ENCODE results near the gene ADRA2A. TPM values are rescaled to one million over a fixed set of nuclear protein-coding genes. Genes with fewer than 3 reads are reported as not detected.

The ADRA2A gene
- total RNA-seq, 1 donor from 2014 or later = 3.8 TPM

GRCh38 chr10:111107023-111107422, 30.2 kb downstream of the ADRA2A start:
- ATAC-seq = no peak
- no peak for DNase-seq
- Histone ChIP-seq H3K27me3 (ENCODE audit: low read depth) (no peaks in the 10 kb centered on the region), H3K4me1 (no peaks in the 10 kb centered on the region), H3K36me3 (no peaks in the 10 kb centered on the region), H3K9me3 (no peaks in the 10 kb centered on the region), H3K27ac (no peak overlapping the region), H3K4me3 (no peak overlapping the region)
- TF ChIP-seq, protein P1, sequence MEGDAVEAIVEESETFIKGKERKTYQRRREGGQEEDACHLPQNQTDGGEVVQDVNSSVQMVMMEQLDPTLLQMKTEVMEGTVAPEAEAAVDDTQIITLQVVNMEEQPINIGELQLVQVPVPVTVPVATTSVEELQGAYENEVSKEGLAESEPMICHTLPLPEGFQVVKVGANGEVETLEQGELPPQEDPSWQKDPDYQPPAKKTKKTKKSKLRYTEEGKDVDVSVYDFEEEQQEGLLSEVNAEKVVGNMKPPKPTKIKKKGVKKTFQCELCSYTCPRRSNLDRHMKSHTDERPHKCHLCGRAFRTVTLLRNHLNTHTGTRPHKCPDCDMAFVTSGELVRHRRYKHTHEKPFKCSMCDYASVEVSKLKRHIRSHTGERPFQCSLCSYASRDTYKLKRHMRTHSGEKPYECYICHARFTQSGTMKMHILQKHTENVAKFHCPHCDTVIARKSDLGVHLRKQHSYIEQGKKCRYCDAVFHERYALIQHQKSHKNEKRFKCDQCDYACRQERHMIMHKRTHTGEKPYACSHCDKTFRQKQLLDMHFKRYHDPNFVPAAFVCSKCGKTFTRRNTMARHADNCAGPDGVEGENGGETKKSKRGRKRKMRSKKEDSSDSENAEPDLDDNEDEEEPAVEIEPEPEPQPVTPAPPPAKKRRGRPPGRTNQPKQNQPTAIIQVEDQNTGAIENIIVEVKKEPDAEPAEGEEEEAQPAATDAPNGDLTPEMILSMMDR (IDR thresholded peaks at IDR 0.05) = no peak
- intact Hi-C loops (cut with DNase I) = no loop called here

- H3K4me3 ChIP-seq = no peak overlapping the region
- no peaks in the 10 kb centered on the region for H3K27me3 ChIP-seq (ENCODE audit: low read depth)
- TF ChIP-seq, protein P1 (IDR thresholded peaks at IDR 0.05) = no peak
- ATAC-seq = no peak
- no peak overlapping the region for H3K27ac ChIP-seq
- H3K4me1 ChIP-seq = no peaks in the 10 kb centered on the region
- H3K9me3 ChIP-seq = no peaks in the 10 kb centered on the region
- no peak for DNase-seq
- no peaks in the 10 kb centered on the region for H3K36me3 ChIP-seq
- intact Hi-C loops (cut with DNase I) = no loop called here
Measured at GRCh38 chr10:111107846-111108245, 31.0 kb downstream of the ADRA2A start.

GRCh38 chr10:111108441-111108840, 31.6 kb downstream of the ADRA2A start:
- Histone ChIP-seq H3K4me1 (no peaks in the 10 kb centered on the region), H3K27ac (no peak overlapping the region), H3K4me3 (no peak overlapping the region), H3K9me3 (no peaks in the 10 kb centered on the region), H3K36me3 (no peaks in the 10 kb centered on the region), H3K27me3 (ENCODE audit: low read depth) (no peaks in the 10 kb centered on the region)
- TF ChIP-seq, protein P1 (IDR thresholded peaks at IDR 0.05) = no peak
- DNase-seq (no peak), ATAC-seq (no peak)
- intact Hi-C loops (cut with DNase I) = no loop called here

DNA sequence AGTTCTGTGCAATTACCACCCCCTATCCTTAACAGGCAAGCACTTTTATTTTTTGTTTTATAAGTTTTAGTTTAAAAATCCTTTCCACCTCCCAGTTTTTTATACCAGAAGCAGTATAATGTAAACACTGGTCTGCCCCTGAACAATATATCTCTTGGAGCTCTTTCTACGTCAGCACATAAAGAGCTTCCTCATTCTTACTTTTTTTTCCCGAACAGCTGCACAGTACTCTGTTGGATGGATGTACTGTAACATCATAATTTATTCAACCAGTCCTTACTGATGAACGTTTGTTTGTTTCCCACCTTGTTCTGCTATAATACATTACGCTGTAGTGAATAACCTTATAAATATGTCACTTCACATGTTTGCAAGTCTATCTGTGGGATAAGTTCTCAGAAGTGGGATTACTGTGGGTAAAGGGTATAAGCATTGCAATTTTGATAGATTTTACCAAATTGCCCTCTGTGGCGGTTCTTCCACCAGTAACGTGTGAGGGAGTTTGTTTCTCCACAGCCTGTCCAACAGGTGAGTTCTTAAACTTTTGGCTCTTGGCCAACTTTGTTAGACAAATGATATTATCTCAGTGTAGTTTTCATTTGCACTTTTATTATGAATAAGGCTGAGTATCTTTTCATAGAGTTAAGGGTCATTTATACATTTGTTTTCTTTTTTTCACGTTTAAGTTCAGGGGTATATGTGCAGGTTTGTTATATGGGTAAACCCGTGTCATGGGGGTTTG, 32.8 kb downstream of the ADRA2A start:
- ATAC-seq (no peak), DNase-seq (no peak)
- TF ChIP-seq, protein P1 (IDR thresholded peaks at IDR 0.05) = no peak
- Histone ChIP-seq H3K27me3 (ENCODE audit: low read depth) (no peaks in the 10 kb centered on the region), H3K27ac (no peak overlapping the region), H3K36me3 (no peaks in the 10 kb centered on the region), H3K9me3 (no peaks in the 10 kb centered on the region), H3K4me1 (no peaks in the 10 kb centered on the region), H3K4me3 (no peak overlapping the region)
- intact Hi-C loops (cut with DNase I) = no loop called here

DNA sequence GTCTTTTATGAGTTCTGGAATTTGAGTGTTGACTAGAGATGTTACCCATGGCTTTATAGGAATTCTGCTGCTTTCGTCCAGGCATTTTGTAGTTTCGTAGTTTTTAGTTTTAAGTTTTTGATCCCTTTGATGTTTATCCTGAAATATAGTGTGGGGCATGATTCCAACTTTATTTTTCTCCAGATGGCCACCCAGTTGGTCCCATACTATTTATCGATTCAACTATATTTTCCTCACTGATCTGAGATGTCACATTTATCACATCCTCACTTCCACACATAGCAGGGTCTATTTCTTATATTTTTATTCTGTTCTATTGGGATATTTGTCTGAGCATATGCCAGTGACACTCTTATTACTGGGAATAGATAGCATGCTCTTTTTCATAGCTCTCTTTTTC, 33.9 kb downstream of the ADRA2A start:
- Histone ChIP-seq H3K27ac (no peak overlapping the region), H3K4me1 (no peaks in the 10 kb centered on the region), H3K36me3 (no peaks in the 10 kb centered on the region), H3K27me3 (ENCODE audit: low read depth) (no peaks in the 10 kb centered on the region), H3K4me3 (no peak overlapping the region), H3K9me3 (no peaks in the 10 kb centered on the region)
- intact Hi-C loops (cut with DNase I) = no loop called here
- TF ChIP-seq, protein P1 (IDR thresholded peaks at IDR 0.05) = no peak
- no peak for DNase-seq
- ATAC-seq = no peak

Measured in lower lobe of right lung (tissue), 2 donors.